T-helper 17 cell (primary cell): Measurements from ENCODE around the gene MEAK7. TPM values are rescaled to one million over a fixed set of nuclear protein-coding genes. Genes with fewer than 3 reads are reported as not detected.

Experiments used
- ATAC-seq: fragments of 150-1000 bp; cut with Tn5 transposase; 2 replicates; pipeline ENCODE4 v1.10.0; 2021; ENCODE audit warnings: mild to moderate bottlenecking, moderate library complexity
- DNase-seq, 3 donors: peaks; one replicate each; pipeline versions ENCODE4 v3.0.0 to v3.0.0-alpha.2; 2020 to 2021
- H3K9me3 ChIP-seq: one replicate; pipeline ENCODE4 v1.7.0; 2013; ENCODE audit warnings: low read length, mild to moderate bottlenecking; ENCODE audit not compliant: control insufficient read depth, poor library complexity, severe bottlenecking
- H3K27ac Mint-ChIP-seq: one replicate; pipeline ENCODE4 v1.8.0; 2022; ENCODE audit warnings: mild to moderate bottlenecking, moderate library complexity, mixed read lengths
- H3K27me3 Mint-ChIP-seq: one replicate; pipeline ENCODE4 v1.8.0; 2022; ENCODE audit warnings: mixed read lengths
- H3K36me3 Mint-ChIP-seq: one replicate; pipeline ENCODE4 v1.8.0; 2022; ENCODE audit warnings: low read depth, mixed read lengths
- H3K4me1 Mint-ChIP-seq: one replicate; pipeline ENCODE4 v1.8.0; 2022; ENCODE audit warnings: mild to moderate bottlenecking, mixed read lengths
- H3K4me3 Mint-ChIP-seq: one replicate; pipeline ENCODE4 v1.8.0; 2022; ENCODE audit warnings: mild to moderate bottlenecking, moderate library complexity, mixed read lengths
- total RNA-seq, 4 donors: library from RNA in 2 of 4; stranded (reverse) in 2 of 4; gene quantifications; one replicate each; pipeline ENCODE4 v1.2.3 and lab custom pipeline; 2022 to 2026

The MEAK7 gene
- total RNA-seq, 2 donors from 2014 or later: 5.7 to 8.9 TPM

DNA sequence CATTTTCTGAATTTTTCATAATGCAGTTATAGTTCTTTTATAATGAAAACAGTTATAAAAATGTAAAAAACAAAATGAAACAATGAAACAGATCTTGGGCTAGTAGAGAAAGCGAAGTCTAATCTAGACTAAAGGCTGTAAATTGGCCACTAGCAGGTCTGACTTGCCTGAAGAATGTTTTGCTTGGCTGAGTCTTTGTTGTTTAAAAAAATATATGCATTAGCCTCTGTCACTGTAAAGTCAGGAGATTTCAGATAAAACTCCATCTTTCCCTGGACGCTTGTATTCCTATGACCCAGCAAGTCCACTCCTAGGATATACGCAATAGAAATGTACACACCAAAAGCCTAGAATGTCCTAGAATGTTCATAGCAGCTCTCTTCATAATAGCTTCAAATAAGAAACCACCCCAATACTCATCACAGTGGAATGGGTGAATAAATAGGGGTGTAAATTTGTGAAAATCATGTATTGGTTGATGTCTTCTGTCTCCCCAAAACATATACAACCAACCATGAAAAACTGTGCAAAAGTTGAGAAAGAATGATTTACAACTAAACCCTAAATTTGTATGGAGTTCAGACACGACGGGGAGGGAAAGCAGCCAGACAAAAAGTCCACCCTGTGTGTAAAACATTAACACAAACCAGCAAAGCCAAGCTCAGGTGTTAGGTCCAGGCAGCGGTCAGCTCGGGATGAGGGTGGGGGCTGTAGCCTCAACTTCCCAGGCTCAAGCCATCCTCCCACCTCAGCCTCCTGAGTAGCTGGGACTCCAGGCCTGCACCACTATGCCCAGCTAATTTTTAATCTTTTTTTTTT lies 37.7 kb upstream of the MEAK7 start:
- no peaks in the 10 kb centered on the region for H3K9me3 ChIP-seq
- ATAC-seq (no peak), DNase-seq (no peak)
- Mint-ChIP-seq H3K36me3 (peaks cover 2% of the 10 kb centered on the region), H3K4me3 (no peak overlapping the region), H3K4me1 (peaks cover 13% of the 10 kb centered on the region), H3K27ac (no peak overlapping the region), H3K27me3 (no peaks in the 10 kb centered on the region)

- Mint-ChIP-seq H3K27ac (no peak overlapping the region), H3K27me3 (no peaks in the 10 kb centered on the region), H3K4me3 (no peak overlapping the region), H3K4me1 (peaks cover 14% of the 10 kb centered on the region), H3K36me3 (peaks cover 5% of the 10 kb centered on the region)
- DNase-seq (no peak), ATAC-seq (no peak)
- no peaks in the 10 kb centered on the region for H3K9me3 ChIP-seq
Measured at GRCh38 chr16:84540194-84540593, 35.7 kb upstream of the MEAK7 start.

DNA sequence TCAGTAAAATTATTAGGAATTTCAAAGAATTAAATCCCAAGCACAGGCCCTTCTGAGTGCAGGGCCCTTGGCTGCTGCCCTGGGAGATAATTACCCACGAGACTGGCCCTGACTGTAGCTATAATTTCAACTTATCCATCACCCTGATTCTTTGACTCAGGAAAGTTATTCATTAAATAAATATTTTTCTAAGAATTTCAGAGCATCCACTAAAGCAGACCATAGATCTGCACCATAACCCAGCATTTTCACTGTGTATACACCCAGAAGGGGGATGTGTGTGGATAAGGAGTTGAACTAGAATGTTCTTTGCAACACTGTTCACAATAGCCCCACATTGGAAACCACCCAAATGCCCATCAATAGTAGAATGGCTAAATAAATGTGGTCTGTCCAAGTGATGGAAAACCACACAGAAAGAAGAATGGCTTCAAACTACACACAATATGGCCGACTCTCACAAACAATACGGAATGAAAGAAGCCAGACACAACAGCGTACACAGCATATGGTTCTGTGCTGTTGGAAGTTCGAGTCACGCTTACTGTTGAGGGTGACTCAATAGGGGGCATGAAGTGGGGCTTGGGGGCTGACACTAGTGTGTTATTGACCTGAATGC lies 33.9 kb upstream of the MEAK7 start:
- H3K9me3 ChIP-seq: no peaks in the 10 kb centered on the region
- Mint-ChIP-seq H3K36me3 (peaks cover 5% of the 10 kb centered on the region), H3K27me3 (no peaks in the 10 kb centered on the region), H3K27ac (no peak overlapping the region), H3K4me3 (no peak overlapping the region), H3K4me1 (peaks cover 7% of the 10 kb centered on the region)
- ATAC-seq (no peak), DNase-seq (no peak)

GRCh38 chr16:84537491-84538151 lies 33.2 kb upstream of the MEAK7 start:
- DNase-seq: no peak
- no peak overlapping the region for H3K27ac Mint-ChIP-seq
- ATAC-seq: no peak
- no peaks in the 10 kb centered on the region for H3K27me3 Mint-ChIP-seq
- H3K36me3 Mint-ChIP-seq: peaks cover 5% of the 10 kb centered on the region
- H3K4me1 Mint-ChIP-seq: peaks cover 9% of the 10 kb centered on the region
- no peak overlapping the region for H3K4me3 Mint-ChIP-seq
- no peaks in the 10 kb centered on the region for H3K9me3 ChIP-seq

DNA sequence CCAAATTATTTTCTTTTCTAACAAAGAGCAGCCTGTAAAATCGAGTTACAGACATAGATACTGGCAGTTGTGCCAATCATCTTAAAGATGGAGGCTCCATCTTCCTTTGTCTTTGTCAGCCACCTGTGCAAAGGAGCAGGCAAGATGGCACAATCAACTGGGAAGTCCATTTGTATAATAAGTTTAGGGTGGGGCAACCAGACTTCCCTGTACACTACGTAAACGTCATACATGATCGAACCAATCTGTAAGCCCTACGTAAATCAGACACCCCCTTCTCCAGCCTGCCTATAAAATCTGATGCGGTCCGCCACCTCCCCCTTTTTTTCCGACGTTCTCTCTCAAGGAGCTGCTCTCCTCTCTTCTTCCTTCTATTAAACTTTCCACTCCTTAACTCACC lies 31.4 kb upstream of the MEAK7 start:
- Mint-ChIP-seq H3K36me3 (peaks cover 5% of the 10 kb centered on the region), H3K4me1 (peaks cover 14% of the 10 kb centered on the region), H3K4me3 (no peak overlapping the region), H3K27ac (no peak overlapping the region), H3K27me3 (no peaks in the 10 kb centered on the region)
- ATAC-seq: no peak
- H3K9me3 ChIP-seq: no peaks in the 10 kb centered on the region
- DNase-seq: no peak

- H3K9me3 ChIP-seq: no peaks in the 10 kb centered on the region
- Mint-ChIP-seq H3K27ac (no peak overlapping the region), H3K4me3 (no peak overlapping the region), H3K27me3 (no peaks in the 10 kb centered on the region), H3K4me1 (peaks cover 14% of the 10 kb centered on the region), H3K36me3 (peaks cover 5% of the 10 kb centered on the region)
- ATAC-seq: no peak
- no peak for DNase-seq
Measured at GRCh38 chr16:84535408-84535807, 30.9 kb upstream of the MEAK7 start.

DNA sequence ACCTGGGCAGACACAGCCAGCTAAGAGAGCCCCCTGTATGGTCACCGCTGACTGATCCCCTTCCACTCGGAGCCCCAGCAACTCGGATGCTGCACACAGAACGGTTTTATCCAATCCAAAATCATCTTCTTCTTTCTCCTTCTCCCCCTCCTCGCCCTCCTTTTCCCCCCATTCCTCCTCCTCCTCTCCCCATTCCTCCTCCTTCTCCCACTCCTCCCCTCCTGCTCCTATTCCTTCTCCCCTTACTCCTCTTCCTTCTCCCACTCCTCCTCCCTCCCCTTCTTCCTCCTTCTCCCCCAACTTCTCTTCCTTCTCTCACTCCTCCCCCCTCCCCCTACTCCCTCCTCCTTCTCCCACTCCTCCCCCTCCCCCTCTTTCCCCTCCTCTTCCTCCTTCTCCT lies 30.4 kb upstream of the MEAK7 start:
- no peaks in the 10 kb centered on the region for H3K27me3 Mint-ChIP-seq

DNA sequence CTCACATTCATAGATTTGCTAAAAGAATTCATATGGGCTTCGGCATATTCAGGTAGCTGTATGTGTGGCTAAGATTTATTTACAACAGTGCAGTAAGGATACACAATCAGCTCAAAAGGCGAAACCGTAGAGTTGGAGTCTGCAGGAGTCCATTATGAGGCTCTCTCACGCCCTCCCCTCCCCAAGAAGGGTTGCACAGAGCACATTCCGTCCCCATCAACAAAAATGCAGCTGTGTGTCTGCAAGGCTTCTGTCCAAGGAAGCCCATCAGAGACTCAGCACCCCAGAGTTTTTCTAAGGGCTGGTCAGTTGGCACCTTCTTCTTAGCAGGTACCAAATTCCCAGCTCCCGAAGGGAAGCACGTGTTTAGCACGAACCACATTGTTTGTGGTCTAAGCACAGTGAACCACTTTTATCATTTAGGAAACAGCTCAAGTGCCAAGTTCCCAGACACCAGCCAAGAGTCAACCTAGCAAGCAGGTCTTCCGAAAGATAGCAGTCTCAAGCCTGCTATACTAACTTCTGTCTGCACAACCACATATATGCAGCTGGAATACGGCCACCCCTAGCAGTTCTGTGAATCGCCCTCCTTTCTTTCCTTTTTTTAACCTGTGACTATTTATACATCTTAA lies 28.5 kb upstream of the MEAK7 start:
- no peaks in the 10 kb centered on the region for H3K27me3 Mint-ChIP-seq
- no peak for DNase-seq
- ATAC-seq: no peak
- peak overlapping the region; percentile 41 for H3K4me3 Mint-ChIP-seq
- no peaks in the 10 kb centered on the region for H3K9me3 ChIP-seq
- H3K36me3 Mint-ChIP-seq: peaks cover 3% of the 10 kb centered on the region
- peak overlapping the region; percentile 60 for H3K27ac Mint-ChIP-seq
- peaks cover 11% of the 10 kb centered on the region for H3K4me1 Mint-ChIP-seq

More for the DNA sequence above, 30.4 kb upstream of the MEAK7 start:
- no peaks in the 10 kb centered on the region for H3K9me3 ChIP-seq
- H3K36me3 Mint-ChIP-seq: peaks cover 4% of the 10 kb centered on the region
- H3K4me3 Mint-ChIP-seq: no peak overlapping the region
- ATAC-seq: no peak
- peaks cover 14% of the 10 kb centered on the region for H3K4me1 Mint-ChIP-seq
- no peak overlapping the region for H3K27ac Mint-ChIP-seq
- no peak for DNase-seq

DNA sequence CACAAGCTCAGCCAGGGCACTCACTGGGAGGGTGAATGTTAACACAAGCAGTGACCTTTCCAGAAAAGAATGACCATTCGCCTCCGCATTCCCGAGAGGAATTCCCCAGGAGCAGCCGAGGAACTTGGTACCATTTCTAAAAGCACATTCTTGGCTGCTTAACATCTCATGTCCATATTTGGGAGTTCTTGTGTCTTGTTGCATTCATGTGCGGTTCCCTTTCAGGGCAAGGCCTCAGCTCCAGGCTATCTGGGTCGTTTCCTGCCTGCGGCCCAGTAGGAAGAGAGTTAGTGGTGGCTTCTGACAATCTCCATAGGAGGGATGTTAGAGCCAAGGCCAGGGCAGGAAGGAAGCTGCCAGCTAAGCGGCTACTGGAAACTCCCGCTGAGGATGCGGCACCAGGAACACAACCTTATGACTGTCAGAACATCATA lies 27.8 kb upstream of the MEAK7 start:
- no peak for DNase-seq
- Mint-ChIP-seq H3K4me3 (peak overlapping the region; percentile 41), H3K4me1 (peaks cover 11% of the 10 kb centered on the region), H3K27me3 (no peaks in the 10 kb centered on the region), H3K36me3 (peaks cover 3% of the 10 kb centered on the region), H3K27ac (peak overlapping the region; percentile 60)
- H3K9me3 ChIP-seq: no peaks in the 10 kb centered on the region
- peak; percentile 85 for ATAC-seq

- H3K36me3 Mint-ChIP-seq: peaks cover 3% of the 10 kb centered on the region
- no peak for ATAC-seq
- H3K27ac Mint-ChIP-seq: no peak overlapping the region
- peaks cover 11% of the 10 kb centered on the region for H3K4me1 Mint-ChIP-seq
- H3K4me3 Mint-ChIP-seq: no peak overlapping the region
- no peaks in the 10 kb centered on the region for H3K27me3 Mint-ChIP-seq
- H3K9me3 ChIP-seq: no peaks in the 10 kb centered on the region
- DNase-seq: no peak
Measured at GRCh38 chr16:84531671-84532111, 27.2 kb upstream of the MEAK7 start.

GRCh38 chr16:84530590-84530989 lies 26.1 kb upstream of the MEAK7 start:
- ATAC-seq (no peak), DNase-seq (no peak)
- Mint-ChIP-seq H3K4me3 (no peak overlapping the region), H3K36me3 (no peaks in the 10 kb centered on the region), H3K27ac (no peak overlapping the region), H3K4me1 (peaks cover 7% of the 10 kb centered on the region), H3K27me3 (no peaks in the 10 kb centered on the region)
- H3K9me3 ChIP-seq: no peaks in the 10 kb centered on the region

GRCh38 chr16:84529607-84530006 lies 25.1 kb upstream of the MEAK7 start:
- no peak overlapping the region for H3K27ac Mint-ChIP-seq
- H3K9me3 ChIP-seq: no peaks in the 10 kb centered on the region
- H3K4me1 Mint-ChIP-seq: peaks cover 8% of the 10 kb centered on the region
- ATAC-seq (no peak), DNase-seq (no peak)
- H3K4me3 Mint-ChIP-seq: no peak overlapping the region
- no peaks in the 10 kb centered on the region for H3K36me3 Mint-ChIP-seq
- no peaks in the 10 kb centered on the region for H3K27me3 Mint-ChIP-seq

- Mint-ChIP-seq H3K4me1 (peaks cover 8% of the 10 kb centered on the region), H3K27ac (no peak overlapping the region), H3K27me3 (no peaks in the 10 kb centered on the region), H3K4me3 (no peak overlapping the region), H3K36me3 (no peaks in the 10 kb centered on the region)
- H3K9me3 ChIP-seq: no peaks in the 10 kb centered on the region
- ATAC-seq (no peak), DNase-seq (no peak)
Measured at GRCh38 chr16:84528322-84528721, 23.9 kb upstream of the MEAK7 start.
